ENCODE data around the gene OBSCN. TPM values are rescaled to one million over a fixed set of nuclear protein-coding genes. Genes with fewer than 3 reads are reported as not detected.
A peak's percentile ranks its signal among the peaks of the same experiment; 100 is the strongest.

OBSCN gene
- total and polyA plus RNA-seq, 2 of the 13 experiments (the other 11 are each of a cell fraction or from before 2014, with no cell fraction given): 0.20 TPM

DNA sequence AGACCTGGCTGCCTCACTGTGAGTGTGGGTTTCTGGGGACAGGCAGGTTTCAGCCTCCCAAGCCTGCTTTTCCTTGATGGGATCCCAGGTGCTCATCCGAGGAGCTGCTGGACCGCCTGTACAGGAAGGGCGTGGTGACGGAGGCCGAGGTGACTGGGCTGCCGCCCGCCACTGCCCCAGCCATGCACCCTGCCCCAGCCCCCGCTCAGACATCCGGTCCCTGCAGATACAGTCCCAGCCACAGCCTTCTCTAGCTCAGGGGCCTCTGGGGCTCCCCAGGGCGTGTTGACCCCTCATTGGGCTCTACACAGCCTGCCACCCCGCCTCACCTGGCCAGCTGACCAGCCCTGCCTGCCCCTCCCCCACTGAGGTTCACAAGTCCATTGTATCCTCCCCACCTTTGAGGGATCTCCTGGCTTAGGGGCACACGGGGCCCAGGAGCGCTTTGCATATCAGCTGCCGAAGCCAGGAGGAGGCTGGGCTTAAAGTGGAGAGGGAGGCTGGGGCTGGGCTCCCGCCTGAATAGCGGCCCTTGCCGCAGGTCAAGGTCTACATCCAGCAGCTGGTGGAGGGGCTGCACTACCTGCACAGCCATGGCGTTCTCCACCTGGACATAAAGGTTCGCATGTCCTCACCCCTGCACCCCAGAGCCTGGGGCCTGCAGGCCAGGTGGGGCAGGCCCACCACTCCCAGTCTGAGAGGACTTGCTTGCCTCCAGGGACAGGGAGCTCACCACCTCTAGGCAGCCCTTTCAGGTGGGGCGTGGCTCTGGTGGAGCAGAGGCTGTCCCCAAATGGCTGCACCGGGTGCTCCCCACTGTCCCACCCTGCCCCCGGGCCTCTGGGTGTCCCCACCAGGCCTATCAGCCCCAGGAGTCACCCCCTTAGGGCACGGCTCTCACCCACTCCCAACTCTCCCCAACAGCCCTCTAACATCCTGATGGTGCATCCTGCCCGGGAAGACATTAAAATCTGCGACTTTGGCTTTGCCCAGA, 160.3 kb downstream of the OBSCN start (continued):
- TF ChIP-seq, protein P1, sequence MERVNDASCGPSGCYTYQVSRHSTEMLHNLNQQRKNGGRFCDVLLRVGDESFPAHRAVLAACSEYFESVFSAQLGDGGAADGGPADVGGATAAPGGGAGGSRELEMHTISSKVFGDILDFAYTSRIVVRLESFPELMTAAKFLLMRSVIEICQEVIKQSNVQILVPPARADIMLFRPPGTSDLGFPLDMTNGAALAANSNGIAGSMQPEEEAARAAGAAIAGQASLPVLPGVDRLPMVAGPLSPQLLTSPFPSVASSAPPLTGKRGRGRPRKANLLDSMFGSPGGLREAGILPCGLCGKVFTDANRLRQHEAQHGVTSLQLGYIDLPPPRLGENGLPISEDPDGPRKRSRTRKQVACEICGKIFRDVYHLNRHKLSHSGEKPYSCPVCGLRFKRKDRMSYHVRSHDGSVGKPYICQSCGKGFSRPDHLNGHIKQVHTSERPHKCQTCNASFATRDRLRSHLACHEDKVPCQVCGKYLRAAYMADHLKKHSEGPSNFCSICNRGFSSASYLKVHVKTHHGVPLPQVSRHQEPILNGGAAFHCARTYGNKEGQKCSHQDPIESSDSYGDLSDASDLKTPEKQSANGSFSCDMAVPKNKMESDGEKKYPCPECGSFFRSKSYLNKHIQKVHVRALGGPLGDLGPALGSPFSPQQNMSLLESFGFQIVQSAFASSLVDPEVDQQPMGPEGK (CRISPR knock-in tag; IDR thresholded peaks at IDR 0.05): peak; percentile 58
- TF ChIP-seq ZBTB34 (CRISPR knock-in tag; IDR thresholded peaks at IDR 0.05): no peak
- no peak for TF ChIP-seq MYNN (CRISPR knock-in tag; IDR thresholded peaks at IDR 0.05; ENCODE audit: low read depth)
- TF ChIP-seq CBX1 (IDR thresholded peaks at IDR 0.05; ENCODE audit: low read depth): no peak
- TF ChIP-seq CENPT (CRISPR knock-in tag; IDR thresholded peaks at IDR 0.05; ENCODE audit: low read depth): no peak
- peak; percentile 30; the same call in 1 of the 2 replicates for TF ChIP-seq ZBTB39 (CRISPR knock-in tag; IDR thresholded peaks at IDR 0.05)
- TF ChIP-seq ZNF33A (CRISPR knock-in tag; IDR thresholded peaks at IDR 0.05; ENCODE audit: borderline replicate concordance): no peak
- TF ChIP-seq ZNF512 (CRISPR knock-in tag; IDR thresholded peaks at IDR 0.05): no peak
- TF ChIP-seq ASH2L (IDR thresholded peaks at IDR 0.05; ENCODE audit: insufficient read length, low read depth, low read length): peak; percentile 20
- TF ChIP-seq HOXA3 (CRISPR knock-in tag; IDR thresholded peaks at IDR 0.05): peak; percentile 19; the same call in 1 of the 2 replicates
- TF ChIP-seq ZNF12 (CRISPR knock-in tag; IDR thresholded peaks at IDR 0.05): no peak
- peak; percentile 77 for TF ChIP-seq SPEN (CRISPR knock-in tag; IDR thresholded peaks at IDR 0.05; ENCODE audit: low read depth)
- no peak for TF ChIP-seq BCL6 (CRISPR knock-in tag; IDR thresholded peaks at IDR 0.05)
